ENCODE data around the gene RNF213. TPM values are rescaled to one million over a fixed set of nuclear protein-coding genes. Genes with fewer than 3 reads are reported as not detected.

RNF213 gene
- total and polyA plus RNA-seq, 2 of the 8 experiments (the other 6 are each of a cell fraction or from before 2014, with no cell fraction given): 33.8 to 62.8 TPM

- TF ChIP-seq YY1 (IDR thresholded peaks at IDR 0.05; ENCODE audit: low read depth, low read length) (no peak), JUND (IDR thresholded peaks at IDR 0.05; ENCODE audit: low read length) (no peak), SRF (IDR thresholded peaks at IDR 0.05; ENCODE audit: low read depth, low read length) (no peak), RXRA (IDR thresholded peaks at IDR 0.05; ENCODE audit: insufficient read depth, low read depth, low read length) (no peak)
Observed at GRCh38 chr17:80283116-80283852, 22.6 kb downstream of the RNF213 start (continued).

All from H1 (cell line).